ENCODE measurements around the gene TMEM181.

TMEM181 gene

DNA sequence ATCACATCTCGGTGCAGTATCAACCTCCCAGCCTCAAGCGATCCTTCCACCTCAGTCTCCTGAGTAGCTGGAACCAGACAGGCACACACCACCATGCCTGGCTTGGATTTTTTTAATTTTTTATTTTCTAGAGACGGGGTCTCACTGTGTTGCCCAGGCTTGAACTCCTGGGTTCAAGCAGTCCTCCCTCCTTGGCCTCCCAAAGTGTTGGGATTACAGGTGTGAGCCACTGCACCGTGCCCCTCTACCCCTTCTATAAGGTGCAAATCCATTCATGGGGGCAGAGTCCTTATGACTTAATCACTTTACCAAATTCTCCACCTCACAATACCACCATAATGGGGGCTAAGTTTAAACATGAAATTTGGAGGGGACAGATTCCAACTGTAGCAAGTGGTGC is 37.7 kb downstream of the TMEM181 start:
- TF ChIP-seq, protein P1, sequence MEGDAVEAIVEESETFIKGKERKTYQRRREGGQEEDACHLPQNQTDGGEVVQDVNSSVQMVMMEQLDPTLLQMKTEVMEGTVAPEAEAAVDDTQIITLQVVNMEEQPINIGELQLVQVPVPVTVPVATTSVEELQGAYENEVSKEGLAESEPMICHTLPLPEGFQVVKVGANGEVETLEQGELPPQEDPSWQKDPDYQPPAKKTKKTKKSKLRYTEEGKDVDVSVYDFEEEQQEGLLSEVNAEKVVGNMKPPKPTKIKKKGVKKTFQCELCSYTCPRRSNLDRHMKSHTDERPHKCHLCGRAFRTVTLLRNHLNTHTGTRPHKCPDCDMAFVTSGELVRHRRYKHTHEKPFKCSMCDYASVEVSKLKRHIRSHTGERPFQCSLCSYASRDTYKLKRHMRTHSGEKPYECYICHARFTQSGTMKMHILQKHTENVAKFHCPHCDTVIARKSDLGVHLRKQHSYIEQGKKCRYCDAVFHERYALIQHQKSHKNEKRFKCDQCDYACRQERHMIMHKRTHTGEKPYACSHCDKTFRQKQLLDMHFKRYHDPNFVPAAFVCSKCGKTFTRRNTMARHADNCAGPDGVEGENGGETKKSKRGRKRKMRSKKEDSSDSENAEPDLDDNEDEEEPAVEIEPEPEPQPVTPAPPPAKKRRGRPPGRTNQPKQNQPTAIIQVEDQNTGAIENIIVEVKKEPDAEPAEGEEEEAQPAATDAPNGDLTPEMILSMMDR (IDR thresholded peaks at IDR 0.05; ENCODE audit: insufficient read depth, low read length, poor library complexity, severe bottlenecking), result no peak
- no peak for TF ChIP-seq EZH2phosphoT487 (conservative IDR thresholded peaks at IDR 0.05; ENCODE audit: low read length)
- H3K9me2 ChIP-seq (replicated peaks; ENCODE audit: insufficient read depth, low read length), result no peaks in the 10 kb centered on the region
- H3F3A ChIP-seq (ENCODE audit: insufficient read depth), result 0 out of 2 replicates have a peak, but pooled peaks cover 4% of the 10 kb centered on the region
- H2AFZ ChIP-seq (ENCODE audit: low read depth, low read length, severe bottlenecking), result no peak overlapping the region
- no peaks in the 10 kb centered on the region for H3K27me3 ChIP-seq (ENCODE audit: low read length)
- no peaks in the 10 kb centered on the region for H3K79me2 ChIP-seq (ENCODE audit: insufficient read depth, low read length)
- H3K9me3 ChIP-seq (ENCODE audit: insufficient read depth, low read length), result no peaks in the 10 kb centered on the region
- no peaks in the 10 kb centered on the region for H4K20me1 ChIP-seq (ENCODE audit: low read depth, low read length)
- H3K4me2 ChIP-seq (ENCODE audit: low read depth, low read length, poor library complexity, severe bottlenecking), result no peak overlapping the region
- H3K27ac ChIP-seq (ENCODE audit: low read depth, low read length), result no peak overlapping the region
- no peak overlapping the region for H3K4me3 ChIP-seq (ENCODE audit: insufficient read depth, low read length, poor library complexity, severe bottlenecking)
- no peak overlapping the region for H3K9ac ChIP-seq (ENCODE audit: low read length)
- H3K36me3 ChIP-seq (ENCODE audit: low read length), result peaks cover 6% of the 10 kb centered on the region; the same call in 1 of the 2 replicates

DNA sequence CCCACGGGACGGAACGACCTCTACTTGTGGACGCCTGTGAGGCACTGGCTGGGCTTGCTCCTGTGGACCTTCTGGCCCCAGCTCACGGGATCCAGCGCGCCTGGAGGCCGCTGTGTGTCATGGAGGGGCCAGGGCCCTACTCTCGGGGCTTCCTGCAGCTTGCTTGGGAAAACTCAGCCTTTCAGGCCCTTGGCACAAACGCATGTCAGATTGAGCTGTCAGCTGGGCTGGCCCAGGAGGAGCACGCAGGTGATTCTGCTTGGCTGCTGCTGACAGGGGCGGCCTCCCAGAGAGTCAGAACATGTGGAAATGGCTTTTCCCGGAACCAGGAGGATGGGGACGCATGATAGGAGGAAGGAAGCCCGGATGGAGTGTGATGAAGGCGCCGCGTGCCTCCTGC is 39.7 kb downstream of the TMEM181 start:
- no peak for TF ChIP-seq EZH2phosphoT487 (conservative IDR thresholded peaks at IDR 0.05; ENCODE audit: low read length)
- TF ChIP-seq, protein P1 (IDR thresholded peaks at IDR 0.05; ENCODE audit: insufficient read depth, low read length, poor library complexity, severe bottlenecking), result no peak

DNA sequence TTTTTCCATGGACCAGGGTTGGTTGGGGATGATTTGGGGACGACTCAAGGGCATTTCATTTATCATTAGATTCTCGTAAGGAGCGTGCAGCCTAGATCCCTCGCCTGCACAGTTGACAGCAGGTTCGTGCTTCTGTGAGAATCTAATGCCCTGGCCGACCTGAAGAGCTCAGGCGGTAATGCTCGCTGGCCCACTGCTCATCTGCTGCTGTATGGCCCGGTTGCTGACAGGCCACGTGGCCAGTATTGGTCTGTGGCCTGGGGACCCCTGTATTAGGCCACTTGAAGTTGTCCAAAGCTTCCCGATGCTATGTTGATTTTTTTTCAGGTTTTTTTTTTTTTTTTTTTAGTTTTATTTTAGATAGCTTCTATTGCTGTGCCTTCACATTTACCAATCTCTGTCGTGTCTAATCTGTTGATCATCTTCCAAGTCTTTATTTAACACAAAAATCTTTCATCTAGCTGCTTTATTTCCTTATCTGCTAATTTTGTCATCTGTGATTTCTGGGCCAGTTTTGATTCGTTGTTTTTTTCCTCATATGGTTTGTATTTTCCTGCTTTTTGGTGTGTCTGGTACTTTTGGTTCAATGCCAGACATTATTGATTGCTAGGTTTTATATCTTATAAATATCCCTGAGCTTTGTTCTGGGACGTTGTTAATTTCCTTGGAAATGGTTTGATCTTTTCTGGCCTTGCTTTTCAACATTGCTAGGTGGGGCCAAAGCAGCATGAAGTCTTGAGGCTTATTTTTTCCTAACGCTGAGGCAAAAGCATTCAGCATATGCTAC is 43.6 kb downstream of the TMEM181 start:
- no peak overlapping the region for H3K27ac ChIP-seq (ENCODE audit: low read depth, low read length)
- H3K9me3 ChIP-seq (ENCODE audit: insufficient read depth, low read length), result no peaks in the 10 kb centered on the region
- H3F3A ChIP-seq (ENCODE audit: insufficient read depth), result no peaks in the 10 kb centered on the region
- TF ChIP-seq EZH2phosphoT487 (conservative IDR thresholded peaks at IDR 0.05; ENCODE audit: low read length), result no peak
- TF ChIP-seq, protein P1 (IDR thresholded peaks at IDR 0.05; ENCODE audit: insufficient read depth, low read length, poor library complexity, severe bottlenecking), result no peak
- no peak overlapping the region for H3K4me2 ChIP-seq (ENCODE audit: low read depth, low read length, poor library complexity, severe bottlenecking)
- no peak overlapping the region for H2AFZ ChIP-seq (ENCODE audit: low read depth, low read length, severe bottlenecking)
- H3K79me2 ChIP-seq (ENCODE audit: insufficient read depth, low read length), result no peaks in the 10 kb centered on the region
- H3K27me3 ChIP-seq (ENCODE audit: low read length), result no peaks in the 10 kb centered on the region
- H3K4me3 ChIP-seq (ENCODE audit: insufficient read depth, low read length, poor library complexity, severe bottlenecking), result no peak overlapping the region
- H3K36me3 ChIP-seq (ENCODE audit: low read length), result no peaks in the 10 kb centered on the region
- H3K9me2 ChIP-seq (replicated peaks; ENCODE audit: insufficient read depth, low read length), result no peaks in the 10 kb centered on the region
- H3K9ac ChIP-seq (ENCODE audit: low read length), result no peak overlapping the region
- H4K20me1 ChIP-seq (ENCODE audit: low read depth, low read length), result no peaks in the 10 kb centered on the region

More for the DNA sequence above, 39.7 kb downstream of the TMEM181 start:
- Histone ChIP-seq H3K4me2 (ENCODE audit: low read depth, low read length, poor library complexity, severe bottlenecking) (no peak overlapping the region), H3K9me3 (ENCODE audit: insufficient read depth, low read length) (no peaks in the 10 kb centered on the region), H3K36me3 (ENCODE audit: low read length) (no peaks in the 10 kb centered on the region), H2AFZ (ENCODE audit: low read depth, low read length, severe bottlenecking) (no peak overlapping the region), H3F3A (ENCODE audit: insufficient read depth) (no peaks in the 10 kb centered on the region), H3K79me2 (ENCODE audit: insufficient read depth, low read length) (no peaks in the 10 kb centered on the region), H4K20me1 (ENCODE audit: low read depth, low read length) (no peaks in the 10 kb centered on the region), H3K9ac (ENCODE audit: low read length) (no peak overlapping the region), H3K4me3 (ENCODE audit: insufficient read depth, low read length, poor library complexity, severe bottlenecking) (no peak overlapping the region), H3K9me2 (replicated peaks; ENCODE audit: insufficient read depth, low read length) (no peaks in the 10 kb centered on the region), H3K27ac (ENCODE audit: low read depth, low read length) (no peak overlapping the region), H3K27me3 (ENCODE audit: low read length) (no peaks in the 10 kb centered on the region)

All from SU-DHL-6 (cell line).